ENCODE measurements around the gene AKNA. TPM values are rescaled to one million over a fixed set of nuclear protein-coding genes. Genes with fewer than 3 reads are reported as not detected.

AKNA gene
- total RNA-seq, 1 experiment from 2014 or later = 29.3 TPM

DNA sequence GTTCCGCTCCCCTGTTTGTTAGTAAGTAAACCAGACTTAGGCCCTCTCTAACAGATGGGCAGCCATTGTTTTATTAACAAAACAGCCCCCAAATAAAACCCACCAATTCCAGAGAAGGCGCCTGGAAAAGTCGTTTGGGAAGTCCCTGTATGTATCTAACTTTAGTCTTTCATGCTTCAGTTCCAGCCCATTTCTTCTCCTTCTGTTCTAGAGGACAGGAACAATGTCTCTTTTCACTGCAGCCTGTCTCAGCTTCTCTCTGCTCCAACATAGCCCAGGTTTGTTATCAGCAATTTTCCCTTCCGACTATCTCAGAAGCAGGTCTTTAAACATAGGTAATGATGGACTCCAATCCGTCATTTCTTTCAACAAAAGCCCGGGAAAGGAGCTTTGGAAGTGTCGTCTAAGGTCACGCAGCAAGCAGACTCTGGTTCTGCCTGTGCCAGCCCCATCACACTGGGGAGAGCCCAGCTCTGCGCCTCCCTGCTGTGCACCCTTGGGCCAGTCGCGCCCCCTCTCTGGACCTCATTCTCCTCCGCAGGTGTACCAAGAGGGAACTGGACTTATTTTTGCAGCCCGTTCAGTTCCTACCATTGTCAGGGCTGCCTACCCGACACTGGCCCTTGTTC, 9.6 kb upstream of the AKNA start:
- Mint-ChIP-seq H3K27ac (peak overlapping the region; percentile 95), H3K36me3 (no peaks in the 10 kb centered on the region), H3K9me3 (no peaks in the 10 kb centered on the region), H3K4me3 (peak overlapping the region; percentile 93), H3K27me3 (ENCODE audit: low read depth) (no peaks in the 10 kb centered on the region), H3K4me1 (peaks cover 36% of the 10 kb centered on the region)
- ChIA-PET POLR2A (interaction anchor here (1.1 to 2.5 kb wide), 6 partner anchors 9 to 190 kb away, joined by 3 to 13 read pairs (median 6); partner anchors contain the start of genes AKNA and ATP6V1G1), CTCF (interaction anchor here (1.0 to 2.9 kb wide), 5 partner anchors 8 to 58 kb away, joined by 3 to 13 read pairs (median 5); partner anchors contain the start of gene AKNA)
- ATAC-seq (no peak; the same call in 1 of the 2 replicates), DNase-seq (ENCODE audit: low spot score) (peak; percentile 34)
- TF ChIP-seq, protein P1, sequence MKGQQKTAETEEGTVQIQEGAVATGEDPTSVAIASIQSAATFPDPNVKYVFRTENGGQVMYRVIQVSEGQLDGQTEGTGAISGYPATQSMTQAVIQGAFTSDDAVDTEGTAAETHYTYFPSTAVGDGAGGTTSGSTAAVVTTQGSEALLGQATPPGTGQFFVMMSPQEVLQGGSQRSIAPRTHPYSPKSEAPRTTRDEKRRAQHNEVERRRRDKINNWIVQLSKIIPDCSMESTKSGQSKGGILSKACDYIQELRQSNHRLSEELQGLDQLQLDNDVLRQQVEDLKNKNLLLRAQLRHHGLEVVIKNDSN (CRISPR knock-in tag; IDR thresholded peaks at IDR 0.05) = no peak
- no peak for TF ChIP-seq HMGA2 (CRISPR knock-in tag; IDR thresholded peaks at IDR 0.05)
- TF ChIP-seq, protein P2, sequence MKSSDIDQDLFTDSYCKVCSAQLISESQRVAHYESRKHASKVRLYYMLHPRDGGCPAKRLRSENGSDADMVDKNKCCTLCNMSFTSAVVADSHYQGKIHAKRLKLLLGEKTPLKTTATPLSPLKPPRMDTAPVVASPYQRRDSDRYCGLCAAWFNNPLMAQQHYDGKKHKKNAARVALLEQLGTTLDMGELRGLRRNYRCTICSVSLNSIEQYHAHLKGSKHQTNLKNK (CRISPR knock-in tag; IDR thresholded peaks at IDR 0.05) = no peak
- TF ChIP-seq ZNF232 (CRISPR knock-in tag; IDR thresholded peaks at IDR 0.05) = no peak
- TF ChIP-seq, protein P3, sequence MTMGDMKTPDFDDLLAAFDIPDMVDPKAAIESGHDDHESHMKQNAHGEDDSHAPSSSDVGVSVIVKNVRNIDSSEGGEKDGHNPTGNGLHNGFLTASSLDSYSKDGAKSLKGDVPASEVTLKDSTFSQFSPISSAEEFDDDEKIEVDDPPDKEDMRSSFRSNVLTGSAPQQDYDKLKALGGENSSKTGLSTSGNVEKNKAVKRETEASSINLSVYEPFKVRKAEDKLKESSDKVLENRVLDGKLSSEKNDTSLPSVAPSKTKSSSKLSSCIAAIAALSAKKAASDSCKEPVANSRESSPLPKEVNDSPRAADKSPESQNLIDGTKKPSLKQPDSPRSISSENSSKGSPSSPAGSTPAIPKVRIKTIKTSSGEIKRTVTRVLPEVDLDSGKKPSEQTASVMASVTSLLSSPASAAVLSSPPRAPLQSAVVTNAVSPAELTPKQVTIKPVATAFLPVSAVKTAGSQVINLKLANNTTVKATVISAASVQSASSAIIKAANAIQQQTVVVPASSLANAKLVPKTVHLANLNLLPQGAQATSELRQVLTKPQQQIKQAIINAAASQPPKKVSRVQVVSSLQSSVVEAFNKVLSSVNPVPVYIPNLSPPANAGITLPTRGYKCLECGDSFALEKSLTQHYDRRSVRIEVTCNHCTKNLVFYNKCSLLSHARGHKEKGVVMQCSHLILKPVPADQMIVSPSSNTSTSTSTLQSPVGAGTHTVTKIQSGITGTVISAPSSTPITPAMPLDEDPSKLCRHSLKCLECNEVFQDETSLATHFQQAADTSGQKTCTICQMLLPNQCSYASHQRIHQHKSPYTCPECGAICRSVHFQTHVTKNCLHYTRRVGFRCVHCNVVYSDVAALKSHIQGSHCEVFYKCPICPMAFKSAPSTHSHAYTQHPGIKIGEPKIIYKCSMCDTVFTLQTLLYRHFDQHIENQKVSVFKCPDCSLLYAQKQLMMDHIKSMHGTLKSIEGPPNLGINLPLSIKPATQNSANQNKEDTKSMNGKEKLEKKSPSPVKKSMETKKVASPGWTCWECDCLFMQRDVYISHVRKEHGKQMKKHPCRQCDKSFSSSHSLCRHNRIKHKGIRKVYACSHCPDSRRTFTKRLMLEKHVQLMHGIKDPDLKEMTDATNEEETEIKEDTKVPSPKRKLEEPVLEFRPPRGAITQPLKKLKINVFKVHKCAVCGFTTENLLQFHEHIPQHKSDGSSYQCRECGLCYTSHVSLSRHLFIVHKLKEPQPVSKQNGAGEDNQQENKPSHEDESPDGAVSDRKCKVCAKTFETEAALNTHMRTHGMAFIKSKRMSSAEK (CRISPR knock-in tag; IDR thresholded peaks at IDR 0.05; ENCODE audit: borderline replicate concordance) = 0 out of 2 replicates have a peak, but pooled peaks have one; percentile 13
- TF ChIP-seq ZNF263 (CRISPR knock-in tag; IDR thresholded peaks at IDR 0.05; ENCODE audit: low read depth) = no peak
- TF ChIP-seq MYBL2 (CRISPR knock-in tag; IDR thresholded peaks at IDR 0.05) = no peak
- 0 out of 2 replicates have a peak, but pooled peaks have one; percentile 81 for TF ChIP-seq GTF2I (CRISPR knock-in tag; conservative IDR thresholded peaks at IDR 0.05)
- TF ChIP-seq, protein P4, sequence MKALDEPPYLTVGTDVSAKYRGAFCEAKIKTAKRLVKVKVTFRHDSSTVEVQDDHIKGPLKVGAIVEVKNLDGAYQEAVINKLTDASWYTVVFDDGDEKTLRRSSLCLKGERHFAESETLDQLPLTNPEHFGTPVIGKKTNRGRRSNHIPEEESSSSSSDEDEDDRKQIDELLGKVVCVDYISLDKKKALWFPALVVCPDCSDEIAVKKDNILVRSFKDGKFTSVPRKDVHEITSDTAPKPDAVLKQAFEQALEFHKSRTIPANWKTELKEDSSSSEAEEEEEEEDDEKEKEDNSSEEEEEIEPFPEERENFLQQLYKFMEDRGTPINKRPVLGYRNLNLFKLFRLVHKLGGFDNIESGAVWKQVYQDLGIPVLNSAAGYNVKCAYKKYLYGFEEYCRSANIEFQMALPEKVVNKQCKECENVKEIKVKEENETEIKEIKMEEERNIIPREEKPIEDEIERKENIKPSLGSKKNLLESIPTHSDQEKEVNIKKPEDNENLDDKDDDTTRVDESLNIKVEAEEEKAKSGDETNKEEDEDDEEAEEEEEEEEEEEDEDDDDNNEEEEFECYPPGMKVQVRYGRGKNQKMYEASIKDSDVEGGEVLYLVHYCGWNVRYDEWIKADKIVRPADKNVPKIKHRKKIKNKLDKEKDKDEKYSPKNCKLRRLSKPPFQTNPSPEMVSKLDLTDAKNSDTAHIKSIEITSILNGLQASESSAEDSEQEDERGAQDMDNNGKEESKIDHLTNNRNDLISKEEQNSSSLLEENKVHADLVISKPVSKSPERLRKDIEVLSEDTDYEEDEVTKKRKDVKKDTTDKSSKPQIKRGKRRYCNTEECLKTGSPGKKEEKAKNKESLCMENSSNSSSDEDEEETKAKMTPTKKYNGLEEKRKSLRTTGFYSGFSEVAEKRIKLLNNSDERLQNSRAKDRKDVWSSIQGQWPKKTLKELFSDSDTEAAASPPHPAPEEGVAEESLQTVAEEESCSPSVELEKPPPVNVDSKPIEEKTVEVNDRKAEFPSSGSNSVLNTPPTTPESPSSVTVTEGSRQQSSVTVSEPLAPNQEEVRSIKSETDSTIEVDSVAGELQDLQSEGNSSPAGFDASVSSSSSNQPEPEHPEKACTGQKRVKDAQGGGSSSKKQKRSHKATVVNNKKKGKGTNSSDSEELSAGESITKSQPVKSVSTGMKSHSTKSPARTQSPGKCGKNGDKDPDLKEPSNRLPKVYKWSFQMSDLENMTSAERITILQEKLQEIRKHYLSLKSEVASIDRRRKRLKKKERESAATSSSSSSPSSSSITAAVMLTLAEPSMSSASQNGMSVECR (CRISPR knock-in tag; IDR thresholded peaks at IDR 0.05; ENCODE audit: borderline replicate concordance) = no peak
- TF ChIP-seq ZNF121 (CRISPR knock-in tag; IDR thresholded peaks at IDR 0.05) = no peak
- 0 out of 2 replicates have a peak, but pooled peaks have one; percentile 36 for TF ChIP-seq TP53 (CRISPR knock-in tag; IDR thresholded peaks at IDR 0.05)
- TF ChIP-seq, protein P5, sequence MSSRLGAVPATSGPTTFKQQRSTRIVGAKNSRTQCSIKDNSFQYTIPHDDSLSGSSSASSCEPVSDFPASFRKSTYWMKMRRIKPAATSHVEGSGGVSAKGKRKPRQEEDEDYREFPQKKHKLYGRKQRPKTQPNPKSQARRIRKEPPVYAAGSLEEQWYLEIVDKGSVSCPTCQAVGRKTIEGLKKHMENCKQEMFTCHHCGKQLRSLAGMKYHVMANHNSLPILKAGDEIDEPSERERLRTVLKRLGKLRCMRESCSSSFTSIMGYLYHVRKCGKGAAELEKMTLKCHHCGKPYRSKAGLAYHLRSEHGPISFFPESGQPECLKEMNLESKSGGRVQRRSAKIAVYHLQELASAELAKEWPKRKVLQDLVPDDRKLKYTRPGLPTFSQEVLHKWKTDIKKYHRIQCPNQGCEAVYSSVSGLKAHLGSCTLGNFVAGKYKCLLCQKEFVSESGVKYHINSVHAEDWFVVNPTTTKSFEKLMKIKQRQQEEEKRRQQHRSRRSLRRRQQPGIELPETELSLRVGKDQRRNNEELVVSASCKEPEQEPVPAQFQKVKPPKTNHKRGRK (CRISPR knock-in tag; IDR thresholded peaks at IDR 0.05; ENCODE audit: borderline replicate concordance) = no peak
- TF ChIP-seq NFATC4 (CRISPR knock-in tag; IDR thresholded peaks at IDR 0.05) = no peak
- TF ChIP-seq OVOL2 (CRISPR knock-in tag; IDR thresholded peaks at IDR 0.05; ENCODE audit: borderline replicate concordance) = no peak
